GM10266 (cell line): ENCODE results near the gene FHL2.
"Not testable (repeated sequence)": the region's sequence is repeated elsewhere in the genome, so short reads cannot be mapped to it uniquely, and the experiment has no call there.

Experiments used
- DNase-seq: peaks from one replicate; pipeline ENCODE4 v3.0.0; 2012; ENCODE audit errors: extremely low spot score
- CTCF ChIP-seq: IDR thresholded peaks from 2 replicates; pipeline ENCODE4 v1.5.1; 2012; ENCODE audit warnings: mild to moderate bottlenecking, low read depth; ENCODE audit not compliant: control insufficient read depth, insufficient read depth; ENCODE audit errors: missing control alignments

The FHL2 gene

GRCh38 chr2:105431367-105432043 lies 32.7 kb upstream of the FHL2 start:
- TF ChIP-seq CTCF = no peak
- DNase-seq = no peak

GRCh38 chr2:105428387-105429018 lies 29.7 kb upstream of the FHL2 start:
- DNase-seq = no peak
- no peak for TF ChIP-seq CTCF

- TF ChIP-seq CTCF = no peak
- no peak for DNase-seq
These were observed 28.6 kb upstream of the FHL2 start for GRCh38 chr2:105427485-105427884.

- no peak for DNase-seq
- TF ChIP-seq CTCF = no peak
These were observed 27.9 kb upstream of the FHL2 start for GRCh38 chr2:105426626-105427292.

GRCh38 chr2:105425936-105426625 lies 27.2 kb upstream of the FHL2 start:
- no peak for DNase-seq
- no peak for TF ChIP-seq CTCF

GRCh38 chr2:105424836-105425235 lies 26.0 kb upstream of the FHL2 start:
- DNase-seq = not testable (repeated sequence)

- no peak for TF ChIP-seq CTCF
- DNase-seq = no peak
These were observed 23.9 kb upstream of the FHL2 start for GRCh38 chr2:105422801-105423200.
